K562 (cell line): ENCODE data around the gene DUS3L. TPM values are rescaled to one million over a fixed set of nuclear protein-coding genes. Genes with fewer than 3 reads are reported as not detected.

ENCODE experiments used
- BCOR ChIP-seq: fragments of 450-650 bp; IDR thresholded peaks from 2 replicates; pipeline ENCODE4 v1.6.1; 2016
- CAMTA2 ChIP-seq: fragments of 250-450 bp; sonication (Bioruptor Pico); conservative IDR thresholded peaks from 2 replicates; pipeline ENCODE4 v1.5.1; 2022
- CTBP1 ChIP-seq: fragments of 450-650 bp; IDR thresholded peaks from 2 replicates; pipeline ENCODE4 v1.6.1; 2016; ENCODE audit warnings: borderline replicate concordance
- EP400 ChIP-seq: fragments of 450-650 bp; IDR thresholded peaks from 2 replicates; pipeline ENCODE4 v1.6.1; 2017; ENCODE audit warnings: antibody characterized with exemption, mild to moderate bottlenecking, moderate library complexity
- JUN ChIP-seq, 2 experiments: sonication (generic) in 1 of 2; formaldehyde crosslinking in 1 of 2; IDR thresholded peaks; 2 replicates each; pipeline versions ENCODE4 v1.6.1 to v1.8.0; 2012 to 2022; ENCODE audit warnings: borderline replicate concordance in 2 of 2, mild to moderate bottlenecking in 2 of 2, improper control_type of control experiment in 1 of 2, low read depth in 1 of 2, low read length in 1 of 2, missing genetic modification reagents in 1 of 2
- KAT2B ChIP-seq: IDR thresholded peaks from one replicate; pipeline ENCODE4 v1.6.1; 2012; ENCODE audit warnings: low read depth, mild to moderate bottlenecking, control low read depth, inconsistent platforms, low read length, moderate library complexity
- LEF1 ChIP-seq: fragments of 450-650 bp; IDR thresholded peaks from 2 replicates; pipeline ENCODE4 v1.6.1; 2016; ENCODE audit warnings: mild to moderate bottlenecking
- NRF1 ChIP-seq, 2 experiments: fragments of 450-650 bp; IDR thresholded peaks in 1 of 2; conservative IDR thresholded peaks in 1 of 2; 2 replicates each; pipeline ENCODE4 v1.6.1; 2014; ENCODE audit warnings: mild to moderate bottlenecking in 2 of 2
- POLR2AphosphoS2 ChIP-seq: IDR thresholded peaks from 2 replicates; pipeline ENCODE4 v1.6.1; 2012; ENCODE audit warnings: low read length, improper control_type of control experiment
- STAT5A ChIP-seq: IDR thresholded peaks from 2 replicates; pipeline ENCODE4 v1.6.1; 2012; ENCODE audit warnings: low read length, inconsistent platforms, borderline replicate concordance
- ZFP30 ChIP-seq: fragments of 250-450 bp; sonication (Bioruptor Pico); IDR thresholded peaks from 2 replicates; pipeline ENCODE4 v1.8.0; 2022; ENCODE audit warnings: moderate library complexity, mild to moderate bottlenecking, inconsistent platforms, borderline replicate concordance
- ZNF140 ChIP-seq: fragments of 250-450 bp; sonication (Bioruptor Pico); IDR thresholded peaks from 2 replicates; pipeline ENCODE4 v1.8.0; 2021; ENCODE audit warnings: moderate library complexity, mild to moderate bottlenecking, inconsistent platforms
- ZNF174 ChIP-seq: fragments of 250-450 bp; sonication (Bioruptor Pico); IDR thresholded peaks from 2 replicates; pipeline ENCODE4 v1.4.0; 2020; ENCODE audit warnings: mild to moderate bottlenecking
- ZNF253 ChIP-seq: fragments of 250-450 bp; sonication (Bioruptor Pico); conservative IDR thresholded peaks from 2 replicates; pipeline ENCODE4 v1.6.1; 2021; ENCODE audit warnings: mild to moderate bottlenecking
- ZNF699 ChIP-seq: fragments of 250-450 bp; sonication (Bioruptor Pico); IDR thresholded peaks from 2 replicates; pipeline ENCODE4 v1.8.0; 2021; ENCODE audit warnings: mild to moderate bottlenecking, moderate library complexity; ENCODE audit not compliant: insufficient replicate concordance
- polyA plus RNA-seq, 8 experiments: library from polyadenylated mRNA; depleted of rRNA in 4 of 8; stranded (reverse) in 5 of 8; unstranded in 3 of 8; fragments of >200 nt; fragmentation: Nextera tagmentation in 2 of 8; fragmentation: Illumina TruSeq in 1 of 8; extraction: Ambion mirVana in 2 of 8; extraction: Trizol in 1 of 8; gene quantifications; 2 replicates each; pipeline versions ENCODE4 v1.2.1 to v1.2.3, GENCODE V29; 2011 to 2014; ENCODE audit warnings: inconsistent platforms in 1 of 8, missing spikeins in 1 of 8
- total RNA-seq, 7 experiments: library from RNA; depleted of rRNA in 6 of 7; stranded (reverse); fragments of >200 nt in 6 of 7; fragmentation: Illumina TruSeq in 2 of 7; extraction: Trizol in 2 of 7; gene quantifications; 2 replicates each; pipeline versions ENCODE4 v1.2.1 to v1.2.3, GENCODE V29; 2011 to 2021; ENCODE audit warnings: low replicate concordance in 1 of 7
- TF ChIP-seq, protein P1 (sequence below): conservative IDR thresholded peaks from 2 replicates; pipeline ENCODE4 v1.6.1; 2011; ENCODE audit warnings: low read depth, mild to moderate bottlenecking, low read length; ENCODE audit not compliant: control insufficient read depth
- TF ChIP-seq, protein P2 (sequence below): fragments of 450-650 bp; IDR thresholded peaks from 2 replicates; pipeline ENCODE4 v1.6.1; 2017; ENCODE audit warnings: mild to moderate bottlenecking, moderate library complexity
- TF ChIP-seq, protein P3 (sequence below): sonication (generic); formaldehyde crosslinking; IDR thresholded peaks from 2 replicates; pipeline ENCODE4 v1.8.0; 2022; ENCODE audit warnings: mild to moderate bottlenecking, missing genetic modification reagents
- TF ChIP-seq, protein P4 (sequence below), 2 experiments: fragments of 450-650 bp; IDR thresholded peaks; 2 replicates each; pipeline ENCODE4 v1.6.1; 2018; ENCODE audit warnings: mild to moderate bottlenecking in 2 of 2, low read depth in 1 of 2; ENCODE audit not compliant: partially characterized antibody in 2 of 2

The DUS3L gene
- total and polyA plus RNA-seq, 9 of the 15 experiments (the other 6 are each of a cell fraction or from before 2014, with no cell fraction given), result 1.7 to 102 (median 77.5) TPM

DNA sequence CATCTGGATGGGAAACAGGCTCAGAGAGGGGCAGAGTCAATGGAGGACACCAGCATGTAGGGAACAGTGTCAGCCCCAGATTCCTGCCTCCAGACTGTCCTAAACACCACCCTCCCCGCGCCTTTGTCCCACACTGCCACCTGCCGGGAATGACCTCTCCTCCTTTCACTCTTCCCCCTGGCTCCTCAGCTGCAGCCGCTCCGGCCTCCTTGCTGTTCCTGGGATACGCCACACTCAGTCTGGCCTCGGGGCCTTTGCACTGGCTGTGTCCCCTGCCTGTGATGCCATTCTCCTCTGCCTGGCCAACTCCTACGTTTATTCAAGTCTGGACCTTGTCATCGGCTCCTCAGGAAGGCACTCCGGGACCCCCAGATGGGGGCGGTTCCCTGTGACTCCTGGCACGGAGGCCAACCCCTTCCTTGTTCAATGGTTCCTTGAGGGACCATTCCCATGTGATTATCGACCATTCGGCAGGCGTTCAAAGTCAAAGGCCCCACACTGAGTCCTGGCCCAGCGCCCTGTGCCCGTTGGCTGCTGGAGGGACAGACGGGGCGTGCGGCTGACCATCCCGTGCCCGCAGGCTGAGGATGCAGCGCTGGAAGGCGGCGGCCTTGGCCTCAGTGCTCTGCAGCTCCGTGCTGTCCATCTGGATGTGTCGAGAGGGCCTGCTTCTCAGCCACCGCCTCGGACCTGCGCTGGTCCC is 32.8 kb upstream of the DUS3L start (continued):
- TF ChIP-seq NRF1 (conservative IDR thresholded peaks at IDR 0.05 in 1 of 2, IDR thresholded peaks at IDR 0.05 in 1 of 2), result peak; percentile 25 to 33; a peak in 1 of 4 replicates
- peak; percentile 28; the same call in 1 of the 2 replicates for TF ChIP-seq CTBP1
- no peak for TF ChIP-seq EP400
- TF ChIP-seq, protein P1, sequence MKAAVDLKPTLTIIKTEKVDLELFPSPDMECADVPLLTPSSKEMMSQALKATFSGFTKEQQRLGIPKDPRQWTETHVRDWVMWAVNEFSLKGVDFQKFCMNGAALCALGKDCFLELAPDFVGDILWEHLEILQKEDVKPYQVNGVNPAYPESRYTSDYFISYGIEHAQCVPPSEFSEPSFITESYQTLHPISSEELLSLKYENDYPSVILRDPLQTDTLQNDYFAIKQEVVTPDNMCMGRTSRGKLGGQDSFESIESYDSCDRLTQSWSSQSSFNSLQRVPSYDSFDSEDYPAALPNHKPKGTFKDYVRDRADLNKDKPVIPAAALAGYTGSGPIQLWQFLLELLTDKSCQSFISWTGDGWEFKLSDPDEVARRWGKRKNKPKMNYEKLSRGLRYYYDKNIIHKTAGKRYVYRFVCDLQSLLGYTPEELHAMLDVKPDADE, result no peak
- no peak for TF ChIP-seq POLR2AphosphoS2
- TF ChIP-seq STAT5A, result no peak
- no peak for TF ChIP-seq CAMTA2 (CRISPR knock-in tag)
- no peak for TF ChIP-seq JUN (IDR thresholded peaks at IDR 0.05; ENCODE audit: borderline replicate concordance, low read depth, low read length)
- TF ChIP-seq JUN (CRISPR knock-in tag; IDR thresholded peaks at IDR 0.05; ENCODE audit: borderline replicate concordance), result no peak
- TF ChIP-seq, protein P2, sequence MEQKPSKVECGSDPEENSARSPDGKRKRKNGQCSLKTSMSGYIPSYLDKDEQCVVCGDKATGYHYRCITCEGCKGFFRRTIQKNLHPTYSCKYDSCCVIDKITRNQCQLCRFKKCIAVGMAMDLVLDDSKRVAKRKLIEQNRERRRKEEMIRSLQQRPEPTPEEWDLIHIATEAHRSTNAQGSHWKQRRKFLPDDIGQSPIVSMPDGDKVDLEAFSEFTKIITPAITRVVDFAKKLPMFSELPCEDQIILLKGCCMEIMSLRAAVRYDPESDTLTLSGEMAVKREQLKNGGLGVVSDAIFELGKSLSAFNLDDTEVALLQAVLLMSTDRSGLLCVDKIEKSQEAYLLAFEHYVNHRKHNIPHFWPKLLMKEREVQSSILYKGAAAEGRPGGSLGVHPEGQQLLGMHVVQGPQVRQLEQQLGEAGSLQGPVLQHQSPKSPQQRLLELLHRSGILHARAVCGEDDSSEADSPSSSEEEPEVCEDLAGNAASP, result no peak
- TF ChIP-seq, protein P3, sequence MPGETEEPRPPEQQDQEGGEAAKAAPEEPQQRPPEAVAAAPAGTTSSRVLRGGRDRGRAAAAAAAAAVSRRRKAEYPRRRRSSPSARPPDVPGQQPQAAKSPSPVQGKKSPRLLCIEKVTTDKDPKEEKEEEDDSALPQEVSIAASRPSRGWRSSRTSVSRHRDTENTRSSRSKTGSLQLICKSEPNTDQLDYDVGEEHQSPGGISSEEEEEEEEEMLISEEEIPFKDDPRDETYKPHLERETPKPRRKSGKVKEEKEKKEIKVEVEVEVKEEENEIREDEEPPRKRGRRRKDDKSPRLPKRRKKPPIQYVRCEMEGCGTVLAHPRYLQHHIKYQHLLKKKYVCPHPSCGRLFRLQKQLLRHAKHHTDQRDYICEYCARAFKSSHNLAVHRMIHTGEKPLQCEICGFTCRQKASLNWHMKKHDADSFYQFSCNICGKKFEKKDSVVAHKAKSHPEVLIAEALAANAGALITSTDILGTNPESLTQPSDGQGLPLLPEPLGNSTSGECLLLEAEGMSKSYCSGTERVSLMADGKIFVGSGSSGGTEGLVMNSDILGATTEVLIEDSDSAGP (CRISPR knock-in tag), result no peak
- no peak for TF ChIP-seq ZNF174 (CRISPR knock-in tag)
- no peak for TF ChIP-seq LEF1
- no peak for TF ChIP-seq ZFP30 (CRISPR knock-in tag)
- peak; percentile 49; the same call in 1 of the 2 replicates for TF ChIP-seq BCOR
- TF ChIP-seq ZNF140, result no peak
- TF ChIP-seq, protein P4, sequence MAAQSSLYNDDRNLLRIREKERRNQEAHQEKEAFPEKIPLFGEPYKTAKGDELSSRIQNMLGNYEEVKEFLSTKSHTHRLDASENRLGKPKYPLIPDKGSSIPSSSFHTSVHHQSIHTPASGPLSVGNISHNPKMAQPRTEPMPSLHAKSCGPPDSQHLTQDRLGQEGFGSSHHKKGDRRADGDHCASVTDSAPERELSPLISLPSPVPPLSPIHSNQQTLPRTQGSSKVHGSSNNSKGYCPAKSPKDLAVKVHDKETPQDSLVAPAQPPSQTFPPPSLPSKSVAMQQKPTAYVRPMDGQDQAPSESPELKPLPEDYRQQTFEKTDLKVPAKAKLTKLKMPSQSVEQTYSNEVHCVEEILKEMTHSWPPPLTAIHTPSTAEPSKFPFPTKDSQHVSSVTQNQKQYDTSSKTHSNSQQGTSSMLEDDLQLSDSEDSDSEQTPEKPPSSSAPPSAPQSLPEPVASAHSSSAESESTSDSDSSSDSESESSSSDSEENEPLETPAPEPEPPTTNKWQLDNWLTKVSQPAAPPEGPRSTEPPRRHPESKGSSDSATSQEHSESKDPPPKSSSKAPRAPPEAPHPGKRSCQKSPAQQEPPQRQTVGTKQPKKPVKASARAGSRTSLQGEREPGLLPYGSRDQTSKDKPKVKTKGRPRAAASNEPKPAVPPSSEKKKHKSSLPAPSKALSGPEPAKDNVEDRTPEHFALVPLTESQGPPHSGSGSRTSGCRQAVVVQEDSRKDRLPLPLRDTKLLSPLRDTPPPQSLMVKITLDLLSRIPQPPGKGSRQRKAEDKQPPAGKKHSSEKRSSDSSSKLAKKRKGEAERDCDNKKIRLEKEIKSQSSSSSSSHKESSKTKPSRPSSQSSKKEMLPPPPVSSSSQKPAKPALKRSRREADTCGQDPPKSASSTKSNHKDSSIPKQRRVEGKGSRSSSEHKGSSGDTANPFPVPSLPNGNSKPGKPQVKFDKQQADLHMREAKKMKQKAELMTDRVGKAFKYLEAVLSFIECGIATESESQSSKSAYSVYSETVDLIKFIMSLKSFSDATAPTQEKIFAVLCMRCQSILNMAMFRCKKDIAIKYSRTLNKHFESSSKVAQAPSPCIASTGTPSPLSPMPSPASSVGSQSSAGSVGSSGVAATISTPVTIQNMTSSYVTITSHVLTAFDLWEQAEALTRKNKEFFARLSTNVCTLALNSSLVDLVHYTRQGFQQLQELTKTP (IDR thresholded peaks at IDR 0.05; ENCODE audit: low read depth in 1 of 2, partially characterized antibody in 2 of 2), result no peak
- TF ChIP-seq KAT2B, result no peak
- no peak for TF ChIP-seq ZNF253
- TF ChIP-seq ZNF699 (CRISPR knock-in tag), result no peak
